Measurements from ENCODE around the gene HPRT1. TPM values are rescaled to one million over a fixed set of nuclear protein-coding genes. Genes with fewer than 3 reads are reported as not detected.
"Not testable (repeated sequence)": the region's sequence is repeated elsewhere in the genome, so short reads cannot be mapped to it uniquely, and the experiment has no call there.

HPRT1 gene
- total RNA-seq, 4 donors from 2014 or later: 5.3 to 20.4 (median 16.2) TPM

- Histone ChIP-seq H3K4me1 (no peaks in the 10 kb centered on the region), H3K36me3 (no peaks in the 10 kb centered on the region), H3K9me3 (no peaks in the 10 kb centered on the region), H3K4me3 (no peak overlapping the region), H3K27ac (no peak overlapping the region), H3K27me3 (no peaks in the 10 kb centered on the region)
- no peak for TF ChIP-seq POLR2A (IDR thresholded peaks at IDR 0.05)
- TF ChIP-seq CTCF (IDR thresholded peaks at IDR 0.05): no peak
- DNase-seq: no peak
- intact Hi-C loops (cut with DNase I; ENCODE audit: low total_unique reads): no loop called here
Observed at GRCh38 chrX:134457708-134458107, 2.3 kb upstream of the HPRT1 start.

- no peak for TF ChIP-seq CTCF (IDR thresholded peaks at IDR 0.05)
- Histone ChIP-seq H3K4me3 (peak overlapping the region in 1 of 2 donors; percentile 68), H3K27ac (peak overlapping the region; percentile 37 to 56), H3K27me3 (no peaks in the 10 kb centered on the region), H3K9me3 (no peaks in the 10 kb centered on the region), H3K4me1 (no peaks in the 10 kb centered on the region), H3K36me3 (no peaks in the 10 kb centered on the region)
- intact Hi-C loops (cut with DNase I; ENCODE audit: low total_unique reads): no loop called here
- DNase-seq: no peak
Observed at GRCh38 chrX:134459683-134460004, 321 bp upstream of the HPRT1 start.

GRCh38 chrX:134460862-134461220 is 876 bp downstream of the HPRT1 start:
- Histone ChIP-seq H3K27me3 (no peaks in the 10 kb centered on the region), H3K36me3 (no peaks in the 10 kb centered on the region), H3K9me3 (no peaks in the 10 kb centered on the region), H3K4me1 (no peaks in the 10 kb centered on the region), H3K4me3 (peak overlapping the region; percentile 47 to 68), H3K27ac (peak overlapping the region in 1 of 2 donors; percentile 80)
- intact Hi-C loops (cut with DNase I; ENCODE audit: low total_unique reads): no loop called here
- DNase-seq: no peak
- TF ChIP-seq POLR2A (IDR thresholded peaks at IDR 0.05) (no peak), CTCF (IDR thresholded peaks at IDR 0.05) (no peak)

GRCh38 chrX:134461437-134461836 is 1.5 kb downstream of the HPRT1 start:
- no peak for DNase-seq
- no peaks in the 10 kb centered on the region for H3K9me3 ChIP-seq
- H3K4me1 ChIP-seq: no peaks in the 10 kb centered on the region
- no peaks in the 10 kb centered on the region for H3K36me3 ChIP-seq
- no peak overlapping the region for H3K27ac ChIP-seq
- H3K4me3 ChIP-seq: no peak overlapping the region
- H3K27me3 ChIP-seq: no peaks in the 10 kb centered on the region
- TF ChIP-seq CTCF (IDR thresholded peaks at IDR 0.05): no peak
- no peak for TF ChIP-seq POLR2A (IDR thresholded peaks at IDR 0.05)
- intact Hi-C loops (cut with DNase I; ENCODE audit: low total_unique reads): no loop called here

GRCh38 chrX:134462927-134463326 is 3.0 kb downstream of the HPRT1 start:
- Histone ChIP-seq H3K36me3 (no peaks in the 10 kb centered on the region), H3K4me3 (no peak overlapping the region), H3K27me3 (no peaks in the 10 kb centered on the region), H3K9me3 (no peaks in the 10 kb centered on the region), H3K27ac (no peak overlapping the region), H3K4me1 (no peaks in the 10 kb centered on the region)
- DNase-seq: no peak
- intact Hi-C loops (cut with DNase I; ENCODE audit: low total_unique reads): no loop called here
- no peak for TF ChIP-seq CTCF (IDR thresholded peaks at IDR 0.05)
- no peak for TF ChIP-seq POLR2A (IDR thresholded peaks at IDR 0.05)

- DNase-seq; H3K4me3 ChIP-seq; intact Hi-C loops (cut with DNase I; ENCODE audit: low total_unique reads); H3K9me3 ChIP-seq; H3K4me1 ChIP-seq; H3K36me3 ChIP-seq; H3K27ac ChIP-seq; H3K27me3 ChIP-seq: not testable (repeated sequence)
Observed at GRCh38 chrX:134464453-134464852, 4.5 kb downstream of the HPRT1 start.

Data from uterus (tissue), 4 donors.